C1 segment of cervical spinal cord (tissue), 14 donors: Measurements from ENCODE around the gene CCNT2.
"Not testable (repeated sequence)": the region's sequence is repeated elsewhere in the genome, so short reads cannot be mapped to it uniquely, and the experiment has no call there.

Experiments used
- DNase-seq, 14 donors: peaks; one replicate each; lab custom pipeline; 2025; lab: John Stamatoyannopoulos, UW

The CCNT2 gene

DNA sequence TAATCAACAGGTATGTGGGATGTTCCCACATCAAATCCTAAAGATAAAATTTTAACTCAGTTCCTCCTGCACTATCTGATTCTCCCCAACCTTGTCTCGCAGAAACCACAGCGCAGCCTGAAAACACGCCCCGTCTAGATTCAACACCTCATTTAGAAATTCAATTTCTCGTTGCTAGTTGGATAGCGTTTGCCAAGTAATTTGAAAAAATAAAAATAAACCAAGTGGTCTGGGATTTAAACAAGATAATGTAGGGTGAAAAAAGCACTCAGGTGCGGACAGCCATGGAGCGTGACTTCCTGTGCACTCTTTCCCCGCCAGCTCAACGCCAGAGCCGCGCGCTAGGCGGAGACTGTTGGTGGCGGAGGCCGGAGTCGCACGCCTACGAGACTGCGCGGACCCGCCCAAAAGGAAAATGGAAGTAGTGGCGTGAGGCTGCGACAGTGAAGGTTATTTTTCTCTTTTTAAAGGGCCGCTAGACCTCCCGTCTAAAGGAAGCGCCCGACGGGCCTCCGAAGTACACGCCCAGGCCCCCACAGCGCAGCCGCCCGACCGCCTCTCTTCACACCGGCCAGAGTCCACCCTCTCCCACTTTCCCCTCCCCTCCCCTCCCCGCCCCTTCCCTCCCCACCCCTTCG, 615 bp upstream of the CCNT2 start:
- peak in 4 of 14 donors; percentile 82 to 98 (median 92) for DNase-seq

DNA sequence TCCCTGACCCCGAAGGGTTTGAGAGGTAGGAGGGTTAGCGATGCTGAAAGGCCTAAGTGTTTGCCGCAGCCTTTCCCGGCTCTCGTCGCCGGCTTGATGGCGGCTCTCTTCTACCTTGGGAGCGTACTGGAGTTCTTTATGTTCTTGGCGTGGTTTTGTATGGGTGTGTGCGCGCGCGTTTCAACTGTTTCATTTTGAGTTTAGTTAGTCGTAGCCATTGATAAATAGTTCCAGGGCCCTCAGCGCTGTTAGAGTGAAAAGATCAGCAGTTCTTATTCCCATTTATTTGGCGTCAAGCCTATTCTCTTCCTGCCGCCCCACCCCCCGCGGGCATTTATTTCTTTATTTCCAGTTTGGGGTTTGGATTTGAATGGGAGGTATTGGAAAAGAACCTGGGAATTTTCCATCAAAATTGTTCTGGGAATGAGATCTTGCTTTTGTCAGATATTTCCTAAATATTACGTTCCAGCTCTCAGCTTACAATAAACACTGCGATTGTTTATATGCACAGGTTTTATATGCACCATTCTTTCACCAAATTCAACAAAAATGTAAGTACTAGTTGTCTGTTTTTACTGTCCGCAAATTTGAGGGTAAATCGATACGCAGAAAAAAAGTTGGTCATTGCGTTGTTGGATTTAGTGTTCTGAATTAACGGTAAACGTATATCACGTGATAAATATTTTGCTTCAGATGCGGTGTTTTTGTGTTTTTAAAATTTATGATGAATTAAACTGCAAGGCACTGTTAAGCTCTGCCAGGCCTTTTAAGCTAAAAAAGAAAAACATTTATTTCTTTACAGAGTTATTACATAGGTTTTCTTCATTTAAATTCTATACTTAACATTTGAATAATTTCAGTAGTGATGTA, 954 bp downstream of the CCNT2 start:
- DNase-seq: peak in 5 of 14 donors; percentile 41 to 68 (median 49)

DNA sequence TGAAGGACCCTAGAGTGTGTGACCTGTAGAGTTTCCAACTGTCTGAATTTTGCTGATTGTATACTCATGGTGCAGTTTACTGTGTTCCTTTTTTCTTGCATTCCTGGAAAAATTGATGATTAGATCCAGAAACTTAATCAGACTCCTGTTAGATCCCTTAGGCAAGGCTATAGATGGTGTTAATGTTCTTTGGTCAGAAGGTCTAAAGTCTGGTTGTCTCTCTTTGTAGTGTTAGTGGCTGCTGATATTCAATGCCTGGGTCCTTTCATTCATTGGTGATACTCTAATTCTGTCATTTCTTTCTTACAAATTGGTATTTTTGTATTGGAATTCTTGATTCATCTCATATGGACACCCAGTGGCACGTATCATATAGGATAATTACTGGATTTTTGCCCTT, 6.3 kb downstream of the CCNT2 start:
- DNase-seq: no peak

DNA sequence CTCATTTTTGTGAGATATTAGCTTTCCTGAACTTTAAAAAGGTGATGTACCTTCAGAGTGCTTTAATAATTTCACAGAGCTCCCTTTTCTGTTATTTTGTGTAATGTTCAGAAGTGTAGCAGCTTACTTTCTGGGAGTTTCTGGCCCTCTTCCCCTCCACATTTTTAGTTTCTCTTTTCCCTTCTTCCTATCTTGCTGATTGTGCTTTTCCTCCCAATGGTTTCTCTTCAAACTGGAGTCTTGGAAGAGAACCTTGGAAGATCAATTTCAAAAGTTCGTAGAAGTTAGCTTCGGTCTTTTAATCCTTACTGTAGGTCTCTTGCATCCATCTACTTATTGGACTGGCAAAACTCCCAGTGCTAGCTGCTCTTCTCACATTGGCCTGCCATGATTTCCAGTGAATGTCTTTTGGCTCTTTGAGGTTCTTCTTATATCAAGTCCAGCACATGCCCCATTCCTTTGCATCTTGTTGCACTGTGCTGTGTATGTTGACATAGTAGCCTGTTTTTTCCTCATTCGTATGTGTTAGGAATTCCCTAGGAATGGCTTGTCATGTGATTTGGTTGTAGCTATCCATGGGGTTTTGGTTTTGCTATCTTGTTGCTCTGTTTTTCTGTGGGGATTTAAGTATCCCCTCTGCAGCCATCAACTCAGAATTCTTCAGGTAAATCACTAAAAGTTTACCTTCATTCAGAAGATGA, 7.8 kb downstream of the CCNT2 start:
- no peak for DNase-seq

DNA sequence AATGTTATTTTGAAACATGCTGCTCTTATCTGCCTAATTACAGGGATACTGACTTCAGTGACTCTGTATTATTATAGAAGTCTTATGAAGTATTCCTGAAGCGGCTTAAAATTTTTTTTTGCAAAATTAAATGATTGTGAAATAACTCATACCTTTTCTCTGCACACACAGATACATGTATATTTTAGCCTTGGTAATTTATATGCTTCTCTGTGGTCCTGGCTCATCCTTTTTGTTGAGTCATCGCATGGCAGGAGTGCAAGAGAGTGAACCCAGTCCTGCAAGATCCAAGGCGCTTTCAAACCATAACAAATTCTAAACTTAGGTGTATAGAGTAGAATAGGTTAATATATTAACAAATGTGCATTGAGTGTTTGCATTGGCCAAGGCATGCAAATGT, 8.6 kb downstream of the CCNT2 start:
- no peak for DNase-seq

DNA sequence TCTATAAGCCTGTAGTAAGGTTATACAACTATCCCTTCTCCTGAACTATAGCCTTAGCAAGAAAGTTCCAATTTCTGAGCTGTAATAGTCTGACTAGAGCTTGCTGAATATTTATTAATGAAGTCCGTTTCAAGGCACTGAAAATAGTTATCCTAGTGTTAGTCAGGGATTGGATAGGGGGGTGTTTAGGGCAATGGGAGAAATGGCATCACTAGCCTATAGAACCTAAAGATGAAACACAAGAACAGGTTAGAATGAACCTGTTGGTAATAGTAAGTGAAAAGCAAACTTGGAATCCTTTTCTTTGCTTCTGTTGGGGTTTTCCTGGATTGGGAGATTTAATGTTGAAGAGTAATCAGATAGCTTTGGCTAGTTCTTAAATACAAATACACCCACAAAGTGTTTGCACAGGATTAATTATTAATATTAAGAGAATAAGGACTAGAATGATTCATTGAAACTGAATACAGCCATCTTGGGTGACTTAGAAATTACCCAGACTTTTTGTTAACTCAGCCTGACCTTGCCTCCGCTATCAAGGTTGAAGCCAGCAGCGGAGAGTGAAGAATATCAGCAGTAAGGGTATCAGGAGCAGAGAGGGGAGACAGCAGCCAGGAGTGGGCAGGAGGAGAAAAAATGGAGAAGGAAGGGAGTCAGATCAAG, 14.4 kb downstream of the CCNT2 start:
- no peak for DNase-seq

DNA sequence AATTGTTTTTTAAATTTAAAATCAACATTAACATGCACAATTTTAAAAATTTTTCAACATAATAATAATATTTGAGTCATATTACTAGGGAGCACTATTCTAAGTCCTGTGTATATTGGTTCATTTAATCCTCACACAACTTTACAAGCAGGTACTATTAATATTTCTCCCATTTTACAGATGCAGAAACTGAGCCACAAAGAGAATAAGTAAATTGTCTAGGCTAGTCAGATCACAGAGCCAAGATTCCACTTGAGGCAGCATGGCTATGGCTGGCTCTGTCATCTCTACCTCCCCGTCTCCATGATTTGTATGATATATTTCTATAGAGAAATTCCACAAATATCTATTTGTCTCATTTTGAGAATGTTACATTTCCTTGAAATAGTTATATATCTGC, 15.1 kb downstream of the CCNT2 start:
- no peak for DNase-seq

DNA sequence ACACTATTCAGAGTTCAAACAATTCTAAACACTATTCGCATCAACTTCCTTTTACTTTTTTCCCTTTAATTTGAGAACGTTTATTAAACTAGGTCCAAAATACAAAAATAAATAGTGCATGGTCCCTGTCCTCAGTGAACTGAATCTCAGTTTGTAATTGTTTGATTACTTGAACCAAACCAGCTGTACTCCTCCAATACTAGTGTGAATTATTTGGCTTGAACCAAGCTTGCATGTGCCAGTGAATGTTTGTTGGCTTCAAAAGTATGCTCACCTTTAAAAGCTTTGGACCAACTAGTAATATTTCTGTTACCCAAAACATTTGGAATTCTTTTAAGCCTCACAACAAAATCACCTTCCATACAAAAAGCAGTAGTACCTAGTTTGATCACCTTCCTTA, 15.5 kb downstream of the CCNT2 start:
- no peak for DNase-seq

DNA sequence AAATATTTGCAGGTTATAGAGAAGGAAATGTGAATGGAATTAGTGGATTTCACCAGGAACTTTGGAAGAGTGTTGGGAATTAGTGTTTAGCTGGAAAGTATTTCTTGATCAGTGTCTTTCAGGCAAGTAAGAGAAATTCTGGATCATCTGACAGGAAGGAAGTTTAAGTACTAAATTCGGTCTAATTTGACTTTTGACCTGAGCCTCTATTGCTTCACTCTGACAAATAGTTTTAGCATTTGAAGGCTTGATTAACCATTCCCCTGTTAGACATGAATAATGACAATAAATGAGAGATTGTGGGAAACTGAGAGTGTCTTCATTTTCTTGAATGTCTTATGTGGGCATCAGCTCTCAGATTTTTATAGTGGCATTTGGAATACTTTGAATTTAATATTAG, 16.0 kb downstream of the CCNT2 start:
- DNase-seq: no peak

DNA sequence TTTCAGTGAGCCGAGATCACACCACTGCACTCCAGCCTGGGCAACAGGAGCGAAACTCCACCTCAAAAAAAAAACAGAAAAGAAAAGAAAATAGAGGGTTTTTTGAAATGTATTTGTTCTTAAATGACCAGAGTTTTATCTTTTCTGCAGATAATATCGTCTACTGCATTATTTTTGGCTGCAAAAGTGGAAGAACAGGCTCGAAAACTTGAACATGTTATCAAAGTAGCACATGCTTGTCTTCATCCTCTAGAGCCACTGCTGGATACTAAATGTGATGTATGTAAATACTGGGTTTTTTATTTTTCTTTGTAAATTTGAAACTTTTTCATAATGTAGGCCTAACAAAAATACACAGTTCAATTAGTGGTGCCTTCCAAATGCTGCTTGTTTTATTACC, 18.1 kb downstream of the CCNT2 start:
- DNase-seq: no peak

DNA sequence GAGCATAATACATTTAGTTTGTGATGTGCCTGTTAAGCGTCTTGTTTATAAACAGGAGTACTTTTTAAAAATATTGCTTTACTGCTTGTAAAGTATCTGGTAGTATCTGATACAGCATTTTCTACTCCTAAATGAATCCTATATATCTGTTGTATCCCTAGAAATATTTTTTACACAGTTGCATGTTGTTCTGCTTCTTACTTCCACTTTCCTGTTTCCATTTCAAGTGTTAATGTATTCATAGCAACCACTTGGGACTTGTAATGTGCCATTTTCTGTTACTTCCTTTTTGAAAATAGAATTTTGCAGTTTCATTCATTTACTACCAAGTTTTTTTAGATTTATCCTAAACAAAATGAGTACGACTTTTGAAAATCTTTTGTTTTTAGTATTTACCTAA, 24.9 kb downstream of the CCNT2 start:
- DNase-seq: no peak

DNA sequence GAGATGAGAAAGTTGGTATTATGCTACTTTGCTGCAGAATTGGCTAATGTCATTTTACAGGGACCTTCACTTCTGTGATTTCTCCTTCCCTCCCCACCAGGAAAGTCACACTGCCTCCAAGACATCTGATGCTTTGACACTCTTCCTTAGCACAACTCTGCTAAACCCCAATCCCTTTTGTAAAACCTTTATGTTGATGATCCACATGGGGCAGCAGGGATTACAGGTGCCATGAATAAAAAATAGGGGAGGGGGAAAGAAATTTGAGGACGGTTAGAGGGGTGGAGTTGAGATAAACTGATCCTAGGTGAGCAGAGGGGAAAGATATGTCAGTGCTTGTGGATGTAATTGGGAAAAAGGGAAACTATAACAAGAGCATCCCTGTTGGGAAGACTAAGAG, 26.4 kb downstream of the CCNT2 start:
- DNase-seq: no peak

DNA sequence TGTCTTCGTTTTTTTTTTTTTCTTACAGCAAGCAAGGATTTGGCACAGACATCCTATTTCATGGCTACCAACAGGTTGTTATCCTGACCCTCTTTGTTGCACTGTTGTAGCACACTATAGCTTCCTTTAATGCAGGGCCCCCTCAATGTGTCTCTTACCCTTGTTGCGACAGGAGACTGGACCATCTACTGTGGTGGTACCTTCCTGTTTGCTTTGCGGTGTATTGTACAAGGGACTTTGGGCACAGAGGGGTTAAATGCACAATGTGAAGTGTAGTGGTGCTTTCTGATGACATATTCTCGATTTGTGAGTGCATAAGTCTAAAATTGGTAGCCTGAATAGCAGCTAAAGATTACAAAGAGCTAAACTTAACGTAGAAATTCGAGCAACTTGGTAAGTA, 27.5 kb downstream of the CCNT2 start:
- no peak for DNase-seq

DNA sequence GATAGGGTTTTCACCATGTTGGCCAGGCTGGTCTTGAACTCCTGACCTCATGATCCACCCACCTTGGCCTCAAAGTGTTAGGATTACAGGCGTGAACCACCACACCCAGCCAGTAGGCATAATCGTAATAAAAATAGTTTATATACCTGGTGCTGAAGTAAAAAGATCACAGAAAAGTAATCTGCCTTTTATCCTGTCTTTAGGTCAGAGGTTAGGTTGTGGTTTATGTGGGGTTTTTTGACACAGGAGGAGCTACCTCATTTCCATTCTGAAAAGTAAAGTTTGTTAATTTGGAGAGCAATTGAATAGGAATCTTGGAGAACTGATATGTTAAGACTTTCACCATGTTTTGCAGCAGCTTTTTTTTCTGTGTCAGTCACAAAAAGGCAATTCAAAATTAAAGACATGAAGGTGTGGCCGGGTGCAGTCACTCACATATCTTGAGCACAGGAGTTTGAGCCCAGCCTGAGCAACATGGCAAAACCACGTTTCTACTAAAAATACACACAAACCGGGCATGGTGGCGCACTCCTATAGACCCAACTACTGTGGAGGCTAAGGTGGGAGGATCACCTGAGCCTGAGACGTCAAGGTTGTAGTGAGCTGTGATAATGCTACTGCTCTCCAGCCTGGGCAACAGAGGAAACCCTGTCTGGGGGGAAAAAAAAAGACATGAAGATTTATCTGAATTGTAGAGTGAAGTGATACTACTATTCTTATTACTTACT, 31.5 kb downstream of the CCNT2 start:
- no peak for DNase-seq

DNA sequence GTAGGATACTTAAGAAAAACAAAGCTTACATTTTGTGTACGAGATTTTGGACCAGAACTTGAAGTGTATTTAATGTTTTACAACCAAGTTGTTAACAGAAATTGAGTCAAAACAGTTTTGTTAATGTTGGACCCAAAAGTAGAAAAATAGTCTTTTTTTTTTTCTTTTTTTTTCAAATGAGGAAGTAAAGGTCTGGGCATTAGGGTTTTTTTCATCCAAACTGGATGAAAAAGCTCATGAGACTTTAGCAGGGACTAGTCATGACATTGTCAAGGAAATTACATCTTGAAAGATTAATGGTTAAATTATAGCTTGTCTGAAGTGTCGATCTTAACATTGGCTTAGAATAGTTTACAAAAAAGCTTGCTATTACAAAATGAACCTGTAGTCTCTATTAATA, 32.3 kb downstream of the CCNT2 start:
- DNase-seq: no peak

DNA sequence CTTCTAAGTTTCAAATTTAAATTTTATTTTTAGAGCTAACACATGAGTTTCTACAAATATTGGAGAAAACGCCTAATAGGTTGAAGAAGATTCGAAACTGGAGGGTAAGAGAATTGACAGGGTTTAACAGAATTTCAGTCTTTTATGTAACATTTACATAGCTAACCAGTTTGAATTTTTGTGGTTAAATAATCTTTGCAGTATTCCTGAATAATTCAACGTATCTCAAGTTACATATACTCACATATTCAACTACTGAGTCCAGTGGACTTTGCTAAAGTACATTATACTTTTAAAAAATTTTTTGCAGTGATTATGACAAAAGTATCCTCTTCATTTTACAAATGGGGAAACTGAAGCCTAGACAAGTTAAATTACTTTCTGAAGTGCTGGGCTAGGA, 34.0 kb downstream of the CCNT2 start:
- no peak for DNase-seq

DNA sequence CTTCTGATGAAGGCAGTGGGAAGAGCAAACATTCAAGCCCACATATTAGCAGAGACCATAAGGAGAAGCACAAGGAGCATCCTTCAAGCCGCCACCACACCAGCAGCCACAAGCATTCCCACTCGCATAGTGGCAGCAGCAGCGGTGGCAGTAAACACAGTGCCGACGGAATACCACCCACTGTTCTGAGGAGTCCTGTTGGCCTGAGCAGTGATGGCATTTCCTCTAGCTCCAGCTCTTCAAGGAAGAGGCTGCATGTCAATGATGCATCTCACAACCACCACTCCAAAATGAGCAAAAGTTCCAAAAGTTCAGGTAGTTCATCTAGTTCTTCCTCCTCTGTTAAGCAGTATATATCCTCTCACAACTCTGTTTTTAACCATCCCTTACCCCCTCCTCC, 35.4 kb downstream of the CCNT2 start:
- no peak for DNase-seq

DNA sequence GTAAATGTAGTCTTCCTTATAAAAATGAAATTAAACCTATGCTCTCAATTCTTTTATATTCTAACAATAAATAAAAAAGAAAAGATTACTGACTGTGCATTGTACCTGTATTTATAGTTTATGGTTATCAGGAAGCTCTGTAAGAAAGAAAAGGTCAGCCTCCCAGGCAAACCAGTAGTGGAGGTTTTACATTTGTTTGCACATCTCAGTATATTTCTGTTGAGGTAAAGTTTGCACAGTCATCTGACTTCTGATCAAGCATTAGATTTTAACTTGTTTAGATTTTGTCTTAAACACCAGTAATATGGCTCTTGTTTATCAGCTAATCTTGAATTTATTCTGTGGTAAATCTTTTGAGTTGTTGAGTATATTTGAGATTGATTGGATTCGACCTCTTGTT, 37.1 kb downstream of the CCNT2 start:
- no peak for DNase-seq

DNA sequence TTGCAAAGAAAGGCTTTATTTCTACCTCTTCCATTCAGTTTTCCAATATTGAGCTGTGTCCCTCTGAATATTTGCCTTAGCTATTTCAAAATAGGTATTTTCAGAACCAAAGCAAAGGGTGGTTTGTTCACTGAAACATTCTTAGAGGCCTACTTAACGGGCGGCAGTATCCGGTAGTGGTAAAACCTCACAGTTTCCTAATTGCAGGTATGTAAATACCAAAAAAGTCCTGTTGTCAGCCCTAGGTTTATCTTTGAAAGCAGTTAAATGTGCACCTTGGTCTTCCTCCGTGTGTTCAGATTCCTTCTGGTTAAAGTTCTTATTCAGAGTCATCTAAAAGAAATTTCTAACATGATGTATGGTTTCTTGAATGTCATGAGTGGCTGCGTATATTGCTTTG, 38.9 kb downstream of the CCNT2 start:
- no peak for DNase-seq

DNA sequence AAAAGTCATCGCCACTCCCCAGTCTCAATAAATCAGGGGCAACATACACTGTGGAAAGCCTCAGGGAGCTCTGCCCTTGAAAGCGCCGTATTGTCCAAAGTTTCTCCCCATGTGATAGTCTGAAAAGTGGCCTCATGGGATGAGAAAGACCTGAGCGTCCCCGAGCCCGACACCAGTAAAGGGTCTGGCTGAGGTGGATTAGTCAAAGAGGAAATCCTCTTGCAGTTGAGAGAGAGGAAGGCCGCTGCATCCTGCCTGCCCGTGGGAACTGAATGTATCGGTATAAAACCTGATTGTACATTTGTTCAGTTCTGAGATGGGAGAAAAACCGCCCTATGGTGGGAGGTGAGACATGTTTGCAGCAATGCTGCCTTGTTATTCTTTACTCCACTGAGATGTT, 48.5 kb downstream of the CCNT2 start:
- not testable (repeated sequence) for DNase-seq
